HCT116 (cell line): ENCODE data around the gene CPEB1. TPM values are rescaled to one million over a fixed set of nuclear protein-coding genes. Genes with fewer than 3 reads are reported as not detected.

Source experiments
- ATAC-seq: fragments of 200-7000 bp; cut with Tn5 transposase; 2 replicates; pipeline ENCODE4 v1.9.1; 2020; ENCODE audit warnings: mild to moderate bottlenecking, moderate library complexity
- BruUV-seq: library from RNA; stranded (reverse); fragments of 400-500 nt; replicated peaks from 2 replicates; lab custom pipeline; 2021; lab: Mats Ljungman, UMichigan
- CTCF ChIA-PET: fragments of 300-600 bp; sonication (Branson Sonifier 250); formaldehyde crosslinking; loops from one replicate; lab custom pipeline; 2021; ENCODE audit warnings: antibody characterized with exemption; lab: Charles Lee
- POLR2A ChIA-PET: fragments of 300-600, 350-600 bp; sonication (Branson Sonifier 250); formaldehyde crosslinking; loops from one replicate; lab custom pipeline; 2021; ENCODE audit warnings: antibody characterized with exemption; lab: Charles Lee
- RAD21 ChIA-PET, 2 experiments: fragments of 300-600 bp; sonication (Branson Sonifier 250); formaldehyde crosslinking; loops; one replicate each; lab custom pipeline; 2023; ENCODE audit warnings: low total read pairs in 2 of 2; ENCODE audit not compliant: uncharacterized antibody in 2 of 2, unreplicated experiment in 2 of 2, low non-redundant PET in 1 of 2; lab: Charles Lee
- DNase-seq: peaks from one replicate; pipeline ENCODE4 v3.0.0-alpha.2; 2010; ENCODE audit warnings: low read depth, low spot score
- H2AFZ ChIP-seq: fragments of 200-600 bp; shearing (Covaris generic), sonication (generic); 2 replicates; pipeline ENCODE4 v1.6.1; 2017; ENCODE audit warnings: low read depth, mixed run types, mixed read lengths, antibody characterized with exemption, low read length; ENCODE audit not compliant: poor library complexity, severe bottlenecking
- H3K27ac ChIP-seq: 2 replicates; pipeline ENCODE4 v1.5.1; 2012; ENCODE audit warnings: low read depth, low read length
- H3K27me3 ChIP-seq: fragments of 200-600 bp; sonication (generic); 2 replicates; pipeline ENCODE4 v1.6.1; 2016; ENCODE audit warnings: mixed run types, low read length, mixed read lengths; ENCODE audit not compliant: insufficient read depth
- H3K36me3 ChIP-seq, 2 experiments: fragments of 200-500 bp in 1 of 2; fragments of 200-600 bp in 1 of 2; sonication (Bioruptor generic) in 1 of 2; sonication (generic) in 1 of 2; 2 replicates each; pipeline versions ENCODE4 v1.5.1 to v1.6.1; 2014 to 2016; ENCODE audit warnings: low read length in 2 of 2, inconsistent platforms in 1 of 2, mixed read lengths in 1 of 2, mixed run types in 1 of 2; ENCODE audit not compliant: insufficient read depth in 2 of 2, control insufficient read depth in 1 of 2
- H3K4me1 ChIP-seq, 2 experiments: fragments of 200-600 bp in 1 of 2; sonication (generic) in 1 of 2; 2 replicates each; pipeline versions ENCODE4 v1.5.1 to v1.6.1; 2012 to 2017; ENCODE audit warnings: low read length in 2 of 2, inconsistent platforms in 1 of 2, mild to moderate bottlenecking in 1 of 2, mixed read lengths in 1 of 2, mixed run types in 1 of 2, moderate library complexity in 1 of 2; ENCODE audit not compliant: insufficient read depth in 2 of 2, control insufficient read depth in 1 of 2
- H3K4me2 ChIP-seq: fragments of 200-600 bp; sonication (generic); 2 replicates; pipeline ENCODE4 v1.6.1; 2017; ENCODE audit warnings: mixed run types, low read length, mixed read lengths
- H3K4me3 ChIP-seq, 2 experiments: fragments of 200-600 bp in 1 of 2; sonication (generic) in 1 of 2; replicated peaks in 1 of 2; 2 replicates each; pipeline ENCODE4 v1.5.1; 2011 to 2016; ENCODE audit warnings: low read length in 2 of 2, control low read depth in 1 of 2, low read depth in 1 of 2, mild to moderate bottlenecking in 1 of 2, mixed read lengths in 1 of 2, mixed run types in 1 of 2
- H3K79me2 ChIP-seq: fragments of 200-600 bp; sonication (generic); 2 replicates; pipeline ENCODE4 v1.6.1; 2017; ENCODE audit warnings: mild to moderate bottlenecking, mixed run types, low read length, moderate library complexity, mixed read lengths; ENCODE audit not compliant: insufficient read depth
- H3K9ac ChIP-seq: fragments of 200-600 bp; sonication (generic); 2 replicates; pipeline ENCODE4 v1.6.1; 2016; ENCODE audit warnings: low read length, mixed read lengths
- H3K9me2 ChIP-seq: fragments of 200-600 bp; sonication (generic), shearing (Covaris generic); 2 replicates; pipeline ENCODE4 v1.6.1; 2017; ENCODE audit warnings: mixed run types, mild to moderate bottlenecking, moderate library complexity; ENCODE audit not compliant: insufficient read depth
- H3K9me3 ChIP-seq, 2 experiments: fragments of 200-500 bp in 1 of 2; fragments of 200-600 bp in 1 of 2; sonication (Bioruptor generic) in 1 of 2; sonication (generic) in 1 of 2; 2 replicates each; pipeline ENCODE4 v1.6.1; 2014 to 2017; ENCODE audit warnings: low read length in 2 of 2, mixed read lengths in 2 of 2, inconsistent platforms in 1 of 2, low read depth in 1 of 2, mild to moderate bottlenecking in 1 of 2, mixed run types in 1 of 2, moderate library complexity in 1 of 2; ENCODE audit not compliant: control insufficient read depth in 1 of 2, insufficient read depth in 1 of 2
- H4K20me1 ChIP-seq: fragments of 200-600 bp; sonication (generic), shearing (Covaris generic); 2 replicates; pipeline ENCODE4 v1.6.1; 2017; ENCODE audit warnings: mixed run types, mild to moderate bottlenecking, moderate library complexity; ENCODE audit not compliant: insufficient read depth
- CBX3 ChIP-seq: IDR thresholded peaks from 2 replicates; pipeline ENCODE4 v1.6.1; 2012; ENCODE audit warnings: low read depth
- CEBPB ChIP-seq: IDR thresholded peaks from 2 replicates; pipeline ENCODE4 v1.6.1; 2012; ENCODE audit warnings: low read depth
- CTCF ChIP-seq, 3 experiments: fragments of 200-600 bp in 1 of 3; sonication (generic) in 1 of 3; IDR thresholded peaks in 2 of 3; conservative IDR thresholded peaks in 1 of 3; 2 replicates each; pipeline ENCODE4 v1.5.1; 2012 to 2017; ENCODE audit warnings: low read depth in 2 of 3, low read length in 2 of 3, antibody characterized with exemption in 1 of 3, borderline replicate concordance in 1 of 3, control low read depth in 1 of 3, mild to moderate bottlenecking in 1 of 3, mixed read lengths in 1 of 3, mixed run types in 1 of 3, moderate library complexity in 1 of 3; ENCODE audit not compliant: insufficient read depth in 1 of 3
- EGR1 ChIP-seq: IDR thresholded peaks from 2 replicates; pipeline ENCODE4 v1.6.1; 2012; ENCODE audit warnings: low read depth
- ELF1 ChIP-seq: IDR thresholded peaks from 2 replicates; pipeline ENCODE4 v1.6.1; 2012; ENCODE audit warnings: low read depth, borderline replicate concordance
- EZH2 ChIP-seq: fragments of 200-600 bp; sonication (generic); IDR thresholded peaks from 2 replicates; pipeline ENCODE4 v1.6.1; 2017; ENCODE audit warnings: antibody characterized with exemption, mixed run types
- EZH2phosphoT487 ChIP-seq: fragments of 200-600 bp; IDR thresholded peaks from 2 replicates; pipeline ENCODE4 v1.6.1; 2018; ENCODE audit warnings: antibody characterized with exemption, borderline replicate concordance
- JUND ChIP-seq: IDR thresholded peaks from 2 replicates; pipeline ENCODE4 v1.6.1; 2012
- POLR2AphosphoS5 ChIP-seq: IDR thresholded peaks from 2 replicates; pipeline ENCODE4 v1.6.1; 2011; ENCODE audit warnings: mild to moderate bottlenecking, low read depth, low read length, moderate library complexity
- RAD21 ChIP-seq: IDR thresholded peaks from 2 replicates; pipeline ENCODE4 v1.6.1; 2012; ENCODE audit warnings: low read depth, mild to moderate bottlenecking
- SP1 ChIP-seq: IDR thresholded peaks from 2 replicates; pipeline ENCODE4 v1.6.1; 2012; ENCODE audit warnings: low read depth
- SRF ChIP-seq: IDR thresholded peaks from 2 replicates; pipeline ENCODE4 v1.6.1; 2012; ENCODE audit warnings: low read depth
- TCF7L2 ChIP-seq: IDR thresholded peaks from 2 replicates; pipeline ENCODE4 v1.7.0; 2011; ENCODE audit warnings: borderline replicate concordance, inconsistent platforms; ENCODE audit not compliant: insufficient read depth, insufficient read length; ENCODE audit errors: extremely low read depth
- ZFX ChIP-seq: fragments of 450-650 bp; IDR thresholded peaks from 2 replicates; pipeline ENCODE4 v1.6.1; 2017
- ZNF274 ChIP-seq: fragments of 200-500 bp; sonication (Bioruptor generic); IDR thresholded peaks from 2 replicates; pipeline ENCODE4 v1.6.1; 2014; ENCODE audit warnings: mild to moderate bottlenecking, low read depth, low read length, inconsistent platforms
- intact Hi-C: fragments of 100-400 bp; cut with micrococcal nuclease; formaldehyde crosslinking; loops from 2 replicates; pipeline ENCODE4 v1.10.0; 2022
- total RNA-seq: library from RNA; stranded (reverse); gene quantifications from one replicate; pipeline ENCODE4 v1.2.1, GENCODE V29; 2021; ENCODE audit not compliant: unreplicated experiment
- TF ChIP-seq, protein P1 (sequence below): IDR thresholded peaks from 2 replicates; pipeline ENCODE4 v1.6.1; 2012; ENCODE audit warnings: low read depth
- TF ChIP-seq, protein P2 (sequence below): IDR thresholded peaks from 2 replicates; pipeline ENCODE4 v1.6.1; 2012

The CPEB1 gene
- total RNA-seq, 1 experiment from 2014 or later: not detected

DNA sequence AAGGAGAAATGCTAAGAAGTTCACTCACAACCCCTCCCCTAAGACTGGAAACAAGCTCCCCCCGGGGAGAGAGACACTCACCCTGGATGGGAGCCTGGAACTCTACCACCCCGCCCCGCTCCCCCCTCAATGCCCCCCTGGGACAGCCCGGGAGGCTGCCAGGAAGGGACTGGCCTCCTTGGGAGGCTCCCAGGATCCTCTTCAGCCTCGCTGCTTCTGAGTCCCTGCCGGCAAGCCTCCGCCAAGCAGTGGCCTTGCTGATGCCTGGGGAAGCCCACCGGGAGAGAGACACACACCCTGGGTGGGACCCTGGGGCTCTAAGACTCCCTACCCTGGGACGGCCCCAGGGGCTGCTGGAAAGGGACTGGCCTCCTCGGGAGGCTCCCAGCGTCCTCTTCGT lies 33.4 kb downstream of the CPEB1 start:
- Histone ChIP-seq H3K9me2 (no peaks in the 10 kb centered on the region), H3K27ac (no peak overlapping the region)
- DNase-seq: no peak
- no peak for TF ChIP-seq CTCF (IDR thresholded peaks at IDR 0.05 in 2 of 3, conservative IDR thresholded peaks at IDR 0.05 in 1 of 3; ENCODE audit: borderline replicate concordance in 1 of 3, insufficient read depth in 1 of 3, low read depth in 2 of 3, low read length in 2 of 3)
- no peak for TF ChIP-seq SP1
- TF ChIP-seq SRF: no peak
- no peak for TF ChIP-seq ZNF274
- no peak for TF ChIP-seq JUND
- TF ChIP-seq TCF7L2: no peak
- no peak for TF ChIP-seq CBX3
- no peak for TF ChIP-seq RAD21
- TF ChIP-seq, all 23 proteins: peak for 0
- POLR2A ChIA-PET: no interaction called here
- CTCF ChIA-PET: no interaction called here
- Histone ChIP-seq H3K4me3 (no peak overlapping the region), H3K27me3 (peaks cover 5% of the 10 kb centered on the region; the same call in 1 of the 2 replicates), H3K79me2 (no peaks in the 10 kb centered on the region), H2AFZ (no peak overlapping the region), H3K9ac (no peak overlapping the region), H4K20me1 (no peaks in the 10 kb centered on the region), H3K36me3 (no peaks in the 10 kb centered on the region), H3K4me1 (no peaks in the 10 kb centered on the region), H3K9me3 (no peaks in the 10 kb centered on the region), H3K4me2 (no peak overlapping the region)
- RAD21 ChIA-PET: no interaction called here
- no TSS peak for BruUV-seq
- ATAC-seq: no peak
- intact Hi-C loops: no loop called here

DNA sequence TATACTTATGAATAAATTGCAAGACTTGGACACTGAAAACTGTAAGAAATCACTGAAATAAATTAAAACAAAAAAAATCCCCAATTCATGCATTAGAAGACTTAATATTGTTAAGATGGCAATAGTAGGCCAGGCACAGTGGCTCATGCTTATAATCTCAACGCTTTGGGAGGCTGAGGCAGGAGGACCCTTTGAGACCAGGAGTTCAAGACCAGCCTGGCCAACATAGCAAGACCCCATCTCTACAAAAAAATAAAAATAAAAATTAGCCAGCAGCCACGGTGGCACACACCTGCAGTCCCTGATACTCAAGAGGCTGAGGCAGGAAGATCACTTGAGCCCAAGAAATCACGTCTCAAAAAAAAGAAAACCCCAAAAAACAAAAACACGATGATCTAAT lies 35.8 kb downstream of the CPEB1 start:
- Histone ChIP-seq H4K20me1 (no peaks in the 10 kb centered on the region), H3K79me2 (no peaks in the 10 kb centered on the region), H3K4me1 (no peaks in the 10 kb centered on the region), H3K9me2 (no peaks in the 10 kb centered on the region), H2AFZ (no peak overlapping the region), H3K4me3 (no peak overlapping the region), H3K9me3 (no peaks in the 10 kb centered on the region), H3K36me3 (no peaks in the 10 kb centered on the region), H3K27ac (no peak overlapping the region), H3K27me3 (no peaks in the 10 kb centered on the region), H3K4me2 (no peak overlapping the region), H3K9ac (no peak overlapping the region)
- CTCF ChIA-PET: no interaction called here
- DNase-seq (no peak), ATAC-seq (no peak)
- intact Hi-C loops: no loop called here
- POLR2A ChIA-PET: no interaction called here
- no TSS peak for BruUV-seq
- RAD21 ChIA-PET: no interaction called here
- TF ChIP-seq ELF1 (no peak), RAD21 (no peak), CEBPB (no peak), SP1 (no peak), ZNF274 (no peak), TCF7L2 (no peak), CBX3 (no peak), EZH2 (no peak), POLR2AphosphoS5 (no peak), EZH2phosphoT487 (no peak), EGR1 (no peak), ZFX (no peak)
- TF ChIP-seq, protein P1, sequence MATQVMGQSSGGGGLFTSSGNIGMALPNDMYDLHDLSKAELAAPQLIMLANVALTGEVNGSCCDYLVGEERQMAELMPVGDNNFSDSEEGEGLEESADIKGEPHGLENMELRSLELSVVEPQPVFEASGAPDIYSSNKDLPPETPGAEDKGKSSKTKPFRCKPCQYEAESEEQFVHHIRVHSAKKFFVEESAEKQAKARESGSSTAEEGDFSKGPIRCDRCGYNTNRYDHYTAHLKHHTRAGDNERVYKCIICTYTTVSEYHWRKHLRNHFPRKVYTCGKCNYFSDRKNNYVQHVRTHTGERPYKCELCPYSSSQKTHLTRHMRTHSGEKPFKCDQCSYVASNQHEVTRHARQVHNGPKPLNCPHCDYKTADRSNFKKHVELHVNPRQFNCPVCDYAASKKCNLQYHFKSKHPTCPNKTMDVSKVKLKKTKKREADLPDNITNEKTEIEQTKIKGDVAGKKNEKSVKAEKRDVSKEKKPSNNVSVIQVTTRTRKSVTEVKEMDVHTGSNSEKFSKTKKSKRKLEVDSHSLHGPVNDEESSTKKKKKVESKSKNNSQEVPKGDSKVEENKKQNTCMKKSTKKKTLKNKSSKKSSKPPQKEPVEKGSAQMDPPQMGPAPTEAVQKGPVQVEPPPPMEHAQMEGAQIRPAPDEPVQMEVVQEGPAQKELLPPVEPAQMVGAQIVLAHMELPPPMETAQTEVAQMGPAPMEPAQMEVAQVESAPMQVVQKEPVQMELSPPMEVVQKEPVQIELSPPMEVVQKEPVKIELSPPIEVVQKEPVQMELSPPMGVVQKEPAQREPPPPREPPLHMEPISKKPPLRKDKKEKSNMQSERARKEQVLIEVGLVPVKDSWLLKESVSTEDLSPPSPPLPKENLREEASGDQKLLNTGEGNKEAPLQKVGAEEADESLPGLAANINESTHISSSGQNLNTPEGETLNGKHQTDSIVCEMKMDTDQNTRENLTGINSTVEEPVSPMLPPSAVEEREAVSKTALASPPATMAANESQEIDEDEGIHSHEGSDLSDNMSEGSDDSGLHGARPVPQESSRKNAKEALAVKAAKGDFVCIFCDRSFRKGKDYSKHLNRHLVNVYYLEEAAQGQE: no peak
- TF ChIP-seq, protein P2, sequence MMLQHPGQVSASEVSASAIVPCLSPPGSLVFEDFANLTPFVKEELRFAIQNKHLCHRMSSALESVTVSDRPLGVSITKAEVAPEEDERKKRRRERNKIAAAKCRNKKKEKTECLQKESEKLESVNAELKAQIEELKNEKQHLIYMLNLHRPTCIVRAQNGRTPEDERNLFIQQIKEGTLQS: no peak
